Coronary artery (tissue), 2 donors: ENCODE results near the gene RFTN2.

Experiments
- DNase-seq: peaks from one replicate; pipeline ENCODE4 v3.0.0-alpha.2; 2017; ENCODE audit warnings: low spot score
- H3K27ac ChIP-seq, 2 donors: fragments of 200-600 bp; sonication (generic); one replicate each; pipeline ENCODE4 v1.5.1; 2016 to 2019
- H3K4me3 ChIP-seq: fragments of 200-600 bp; sonication (generic); 2 replicates; pipeline ENCODE4 v1.5.1; 2016; ENCODE audit warnings: mild to moderate bottlenecking, moderate library complexity
- CTCF ChIP-seq: fragments of 200-600 bp; sonication (generic); IDR thresholded peaks from one replicate; pipeline ENCODE4 v1.5.1; 2019; ENCODE audit warnings: antibody characterized with exemption

Gene RFTN2

GRCh38 chr2:197575987-197576386 lies 99.4 kb downstream of the RFTN2 start:
- Histone ChIP-seq H3K27ac (no peak overlapping the region), H3K4me3 (no peak overlapping the region)
- no peak for TF ChIP-seq CTCF
- DNase-seq: peak; percentile 75

DNA sequence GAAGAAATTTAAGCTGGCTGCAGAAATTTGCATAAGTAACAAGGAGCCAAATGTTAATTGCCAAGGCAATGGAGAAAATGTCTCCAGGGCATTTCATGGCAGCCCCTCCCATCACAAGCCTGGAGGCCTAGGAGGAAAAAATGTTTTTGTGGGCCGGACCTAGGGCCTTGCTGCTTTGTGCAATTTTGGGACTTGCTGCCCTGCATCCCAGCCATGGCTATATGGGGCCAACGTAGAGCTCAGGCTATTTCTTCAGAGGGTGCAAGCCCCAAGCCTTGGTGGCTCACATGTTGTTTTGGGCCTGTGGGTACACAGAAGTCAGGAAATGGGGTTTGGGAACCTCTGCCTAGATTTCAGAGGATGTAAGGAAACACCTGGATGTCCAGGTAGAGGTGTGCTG lies 101.8 kb downstream of the RFTN2 start:
- no peak for TF ChIP-seq CTCF
- Histone ChIP-seq H3K27ac (no peak overlapping the region), H3K4me3 (no peak overlapping the region)
- no peak for DNase-seq

DNA sequence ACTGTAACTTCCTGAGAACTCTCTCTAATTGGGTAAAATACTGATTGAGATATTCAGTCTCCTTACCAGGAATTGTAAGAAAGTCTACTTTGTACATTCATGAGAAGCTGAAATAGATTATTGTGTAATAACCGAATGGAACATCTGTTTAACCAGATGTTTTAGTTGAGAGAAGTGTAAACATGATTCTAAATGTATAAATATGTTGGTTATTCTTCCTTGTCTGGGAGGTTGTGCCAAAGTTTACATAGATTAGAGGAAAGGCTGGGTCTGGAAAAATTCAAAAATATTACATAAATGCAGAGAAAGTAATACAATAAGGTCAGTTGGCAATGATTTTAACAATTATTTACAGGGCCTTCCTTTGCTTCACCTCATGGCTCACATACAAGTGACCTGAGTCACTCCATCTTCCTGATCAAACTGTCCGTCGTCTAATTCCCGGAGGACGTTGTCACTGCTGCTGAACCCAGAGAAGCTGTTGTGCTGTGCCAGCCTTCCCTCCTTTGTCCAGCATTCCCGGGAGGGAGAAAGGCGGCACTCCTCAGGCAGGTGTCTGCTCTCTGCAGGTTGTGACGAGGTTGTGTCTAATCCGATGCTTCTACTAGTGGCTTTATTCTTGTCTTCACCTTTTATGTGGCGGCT lies 103.6 kb downstream of the RFTN2 start:
- H3K27ac ChIP-seq: no peak overlapping the region
- no peak for TF ChIP-seq CTCF
- no peak overlapping the region for H3K4me3 ChIP-seq
- DNase-seq: no peak

DNA sequence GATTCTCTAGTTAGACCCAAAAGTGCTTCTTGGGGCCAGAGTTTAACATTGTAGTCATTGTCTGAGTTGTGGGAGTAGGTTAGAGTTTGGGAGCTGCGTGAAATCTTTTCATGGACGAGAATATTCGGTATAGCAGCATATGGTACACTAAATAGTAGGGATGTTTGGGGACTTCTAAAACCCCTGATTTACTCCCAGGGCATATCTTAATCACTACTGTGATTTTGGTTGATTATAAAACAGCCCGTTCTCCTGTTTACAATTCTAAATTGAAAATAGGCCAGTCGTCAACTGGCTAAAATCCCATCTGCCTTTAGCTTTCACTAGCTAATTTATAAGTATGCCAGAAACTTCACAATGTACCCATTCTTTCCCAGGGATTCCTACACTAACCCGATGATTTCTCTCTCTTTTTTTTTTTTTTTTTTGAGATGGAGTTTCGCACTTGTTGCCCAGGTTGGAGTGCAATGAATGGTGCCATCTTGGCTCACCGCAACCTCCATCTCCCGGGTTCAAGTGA lies 115.2 kb downstream of the RFTN2 start:
- no peak overlapping the region for H3K27ac ChIP-seq
- no peak for DNase-seq
- H3K4me3 ChIP-seq: no peak overlapping the region
- TF ChIP-seq CTCF: no peak

DNA sequence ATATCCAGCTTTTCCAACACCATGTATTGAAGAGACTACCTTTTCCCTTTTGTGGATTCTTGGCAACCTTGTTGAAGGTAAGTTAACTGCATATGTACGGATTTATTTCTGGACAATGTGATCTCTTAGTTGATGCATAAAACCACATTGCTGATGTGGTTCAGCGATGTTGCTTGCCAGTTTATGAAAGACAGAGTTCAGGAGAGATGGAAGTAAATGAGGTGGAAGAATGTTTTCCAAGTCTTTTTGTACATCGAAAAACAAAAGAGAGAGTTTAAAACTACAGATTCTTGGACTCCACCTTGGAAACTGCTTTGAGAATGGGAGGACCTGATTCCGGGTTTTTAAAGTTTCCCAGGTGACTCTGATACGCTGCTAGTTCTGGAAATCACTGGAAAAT lies 115.7 kb downstream of the RFTN2 start:
- TF ChIP-seq CTCF: no peak
- no peak overlapping the region for H3K4me3 ChIP-seq
- no peak for DNase-seq
- H3K27ac ChIP-seq: no peak overlapping the region

DNA sequence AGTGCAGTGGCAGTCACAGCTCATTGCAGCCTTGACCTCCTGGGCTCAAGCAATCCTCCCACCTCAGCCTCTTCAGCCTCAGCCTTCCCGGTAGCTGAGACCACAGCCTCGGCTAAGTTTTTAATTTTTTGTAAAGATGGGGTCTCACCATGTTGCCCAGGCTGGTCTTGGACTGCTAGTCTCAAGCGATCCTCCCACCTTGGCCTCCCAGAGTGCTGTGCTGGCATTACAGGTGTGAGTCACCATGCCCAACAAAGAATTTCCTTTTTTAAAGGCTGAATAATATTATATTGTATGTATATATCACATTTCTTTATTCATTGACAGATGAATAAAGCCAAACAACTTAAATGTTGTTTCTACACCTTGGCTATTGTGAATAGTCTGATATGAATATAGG lies 117.0 kb downstream of the RFTN2 start:
- Histone ChIP-seq H3K4me3 (no peak overlapping the region), H3K27ac (no peak overlapping the region)
- TF ChIP-seq CTCF: no peak
- DNase-seq: no peak

- TF ChIP-seq CTCF: no peak
- no peak for DNase-seq
- Histone ChIP-seq H3K4me3 (no peak overlapping the region), H3K27ac (peak overlapping the region in 1 of 2 donors; percentile 16)
Observed at GRCh38 chr2:197556456-197556855, 118.9 kb downstream of the RFTN2 start.
